ENCODE measurements around the gene RPS6KL1.

Gene RPS6KL1

GRCh38 chr14:74952180-74952665, 29.2 kb upstream of the RPS6KL1 start:
- DNase-seq (ENCODE audit: low read depth) = no peak

- no peak for DNase-seq (ENCODE audit: low read depth)
These were observed 28.6 kb upstream of the RPS6KL1 start for GRCh38 chr14:74951443-74952179.

- DNase-seq (ENCODE audit: low read depth) = no peak
These were observed 27.9 kb upstream of the RPS6KL1 start for GRCh38 chr14:74950795-74951442.

- DNase-seq (ENCODE audit: low read depth) = no peak
These were observed 27.0 kb upstream of the RPS6KL1 start for GRCh38 chr14:74949859-74950573.

GRCh38 chr14:74949191-74949601, 26.1 kb upstream of the RPS6KL1 start:
- DNase-seq (ENCODE audit: low read depth) = no peak

DNA sequence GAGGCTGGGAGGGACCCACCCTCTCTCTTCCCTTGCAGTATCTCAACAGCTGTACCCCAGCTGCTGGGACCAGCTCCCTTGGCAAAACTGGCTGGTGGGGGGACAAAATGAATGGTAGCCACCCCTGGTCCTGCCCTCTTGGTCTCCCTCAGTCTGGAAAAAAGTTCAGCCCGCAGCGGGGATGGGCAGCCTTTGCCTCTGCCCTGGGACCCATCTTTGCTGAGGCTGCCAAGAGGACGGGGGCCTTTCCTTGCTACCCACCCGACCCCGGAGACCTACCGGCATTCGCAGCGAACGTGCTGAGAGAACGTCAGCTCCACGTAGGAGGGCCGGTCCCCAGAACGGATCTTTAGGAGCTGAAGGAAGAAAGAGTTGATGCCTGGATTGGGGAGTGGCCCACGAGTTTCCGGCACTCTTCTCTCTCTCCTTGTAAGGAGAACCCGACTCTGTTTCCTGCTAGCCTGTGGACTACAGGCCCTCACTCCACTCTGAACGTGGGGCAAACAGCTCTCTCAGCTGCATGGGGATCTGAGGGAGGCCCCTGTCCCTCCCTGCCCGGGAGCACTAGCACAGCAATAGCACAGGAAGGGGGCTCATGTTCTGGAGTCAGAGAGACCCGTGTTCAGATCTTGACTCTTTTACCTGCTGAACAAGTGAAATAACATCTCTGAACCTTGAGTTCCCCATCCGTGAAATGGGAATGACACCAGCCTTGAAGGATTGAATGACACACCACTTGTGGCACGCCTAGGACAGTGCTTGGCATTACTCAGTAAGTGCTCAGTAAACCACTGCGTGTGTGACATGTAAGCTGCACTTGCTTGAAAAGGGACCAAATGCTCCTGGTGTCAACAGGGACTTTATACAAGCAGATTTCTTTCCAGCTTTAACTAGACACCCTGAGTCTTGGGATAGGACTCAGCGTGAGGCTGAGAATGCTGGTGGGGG, 25.4 kb upstream of the RPS6KL1 start:
- no peak for DNase-seq (ENCODE audit: low read depth)

- DNase-seq (ENCODE audit: low read depth) = no peak
These were observed 24.5 kb upstream of the RPS6KL1 start for GRCh38 chr14:74947353-74948227.

GRCh38 chr14:74946659-74947281, 23.7 kb upstream of the RPS6KL1 start:
- no peak for DNase-seq (ENCODE audit: low read depth)

DNA sequence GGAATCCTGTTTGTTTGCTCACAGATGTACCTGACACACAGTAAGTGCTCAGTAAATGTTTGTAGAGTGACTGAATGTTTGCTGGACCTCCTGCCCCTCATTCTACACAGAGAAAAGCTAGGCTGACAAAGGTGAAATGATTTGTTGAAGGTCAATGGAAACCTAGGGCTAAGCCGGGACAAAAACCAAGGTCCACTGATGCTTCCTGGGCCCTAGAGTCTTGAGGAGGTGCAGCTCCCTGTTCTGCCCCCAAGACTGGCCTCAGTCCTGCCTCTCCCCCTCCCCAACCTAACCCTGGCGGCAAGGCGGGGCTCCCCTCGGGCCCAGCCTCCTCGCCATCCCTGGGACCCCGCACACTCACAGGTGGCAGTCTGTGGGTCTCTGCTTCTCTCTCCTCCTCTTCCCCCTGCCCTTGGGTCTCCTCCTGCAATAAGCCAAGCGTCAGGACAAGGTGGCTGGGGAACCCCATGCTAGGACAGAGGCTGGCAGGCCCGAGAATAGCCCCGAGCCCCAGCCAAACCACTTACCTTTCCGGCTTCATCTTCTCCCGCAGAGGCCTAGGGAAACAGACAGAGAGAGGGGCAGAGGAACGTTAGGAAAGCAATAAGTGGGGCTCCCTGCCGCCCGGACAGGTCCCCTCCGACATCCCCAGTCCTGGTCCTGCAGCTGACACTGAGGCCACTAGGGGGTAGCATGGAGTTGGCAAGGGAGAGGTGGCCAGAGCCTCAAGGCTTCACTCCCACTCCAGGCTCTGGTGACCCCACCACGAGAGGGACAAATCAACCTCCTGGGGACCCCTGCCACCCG, 23.0 kb upstream of the RPS6KL1 start:
- DNase-seq (ENCODE audit: low read depth) = peak; percentile 55

- DNase-seq (ENCODE audit: low read depth) = no peak
These were observed 22.3 kb upstream of the RPS6KL1 start for GRCh38 chr14:74945261-74945851.

DNA sequence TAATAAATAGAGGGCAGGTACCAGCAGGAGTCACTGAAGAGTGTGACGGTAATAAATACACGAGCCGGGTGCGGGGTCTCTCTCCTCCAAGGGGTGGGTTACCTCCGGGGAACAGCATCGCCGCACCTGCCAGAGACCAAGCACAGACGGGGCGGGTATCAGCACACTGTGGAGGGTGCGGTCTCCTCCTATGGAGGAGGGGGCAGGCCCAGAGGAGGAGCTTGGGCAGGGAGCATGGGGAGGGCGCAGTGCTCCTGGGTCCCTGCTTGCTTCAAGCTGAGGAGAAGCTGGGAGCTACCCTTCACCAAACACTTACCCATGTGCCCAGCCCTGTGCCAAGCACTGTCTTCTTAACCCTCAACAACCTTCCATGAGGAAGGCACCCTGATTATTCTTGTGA, 19.5 kb upstream of the RPS6KL1 start:
- DNase-seq (ENCODE audit: low read depth) = no peak

GRCh38 chr14:74942181-74942580, 19.1 kb upstream of the RPS6KL1 start:
- DNase-seq (ENCODE audit: low read depth) = no peak

DNA sequence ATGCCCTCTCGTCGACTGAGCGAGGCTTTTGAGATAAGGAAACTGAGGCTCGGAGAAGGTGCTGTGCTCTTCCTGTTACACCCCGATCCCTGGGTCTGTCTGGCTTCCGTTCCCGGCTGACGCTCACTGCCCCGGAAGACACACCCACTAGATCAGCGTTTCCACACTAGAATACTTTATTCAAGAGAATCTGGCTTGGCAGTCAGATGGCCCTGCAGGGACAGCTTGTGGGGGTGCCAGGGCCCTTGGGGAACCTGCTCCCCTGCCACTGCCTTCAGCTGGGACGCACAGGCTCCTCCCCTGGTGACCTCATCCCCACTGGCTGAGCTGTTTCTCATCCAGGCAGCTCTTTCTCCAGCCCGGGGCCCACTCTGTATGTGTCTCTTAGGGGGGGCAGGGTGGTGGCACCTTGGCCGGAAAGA, 18.6 kb upstream of the RPS6KL1 start:
- peak; percentile 50 for DNase-seq (ENCODE audit: low read depth)

DNA sequence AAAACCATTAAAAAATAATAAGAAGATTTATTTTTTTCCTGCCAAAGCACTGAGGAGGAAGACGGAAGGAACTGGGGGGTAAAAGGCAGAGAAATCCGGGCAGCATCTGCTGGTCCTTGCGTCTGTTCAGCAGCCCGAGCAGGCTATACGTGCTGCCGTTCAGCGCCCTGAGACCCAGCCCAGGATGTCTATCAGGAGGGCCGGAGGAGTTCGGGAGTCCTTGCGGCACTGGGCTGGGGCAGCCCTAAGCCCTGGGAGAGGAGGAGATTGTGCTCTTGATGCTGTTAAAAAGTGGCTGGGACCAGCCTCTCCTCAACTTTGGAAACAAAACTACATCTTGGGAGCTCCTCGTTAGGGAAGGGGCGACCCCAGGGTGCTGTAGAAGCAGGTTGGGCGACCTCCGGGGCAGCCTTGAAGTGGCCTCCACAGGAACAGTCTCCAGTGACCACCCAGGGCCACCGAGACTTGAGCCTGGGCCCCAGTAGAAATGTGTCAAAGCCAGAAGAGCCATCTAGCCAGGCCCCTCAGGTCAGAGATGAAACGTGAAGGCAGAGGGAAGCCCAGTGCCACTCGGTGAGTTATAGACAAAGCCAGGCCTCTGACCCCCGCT, 18.0 kb upstream of the RPS6KL1 start:
- DNase-seq (ENCODE audit: low read depth) = no peak

- no peak for DNase-seq (ENCODE audit: low read depth)
These were observed 15.8 kb upstream of the RPS6KL1 start for GRCh38 chr14:74938531-74939495.

GRCh38 chr14:74937171-74937570, 14.1 kb upstream of the RPS6KL1 start:
- no peak for DNase-seq (ENCODE audit: low read depth)

DNA sequence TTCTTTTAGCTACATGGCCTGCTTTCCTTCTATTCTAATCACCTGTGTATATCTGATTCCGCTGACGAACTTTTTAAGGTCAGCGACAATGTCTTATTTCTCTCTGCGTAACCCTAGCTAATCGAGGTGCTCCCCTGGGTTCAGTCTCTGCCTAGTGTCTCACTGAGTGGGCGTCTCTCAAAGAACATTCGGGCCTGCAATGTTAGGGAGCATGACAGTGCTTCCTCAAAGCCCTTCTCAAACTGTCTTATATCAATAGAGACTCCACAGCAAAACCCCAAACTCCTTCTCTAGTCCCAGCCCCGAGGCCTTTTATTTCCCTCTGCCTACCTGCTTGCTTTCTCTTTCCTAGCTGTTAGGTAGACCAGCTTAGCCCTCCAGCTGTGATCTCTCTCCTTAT, 13.7 kb upstream of the RPS6KL1 start:
- no peak for DNase-seq (ENCODE audit: low read depth)

All from stimulated activated CD4-positive, alpha-beta T cell treated with anti-CD3 and anti-CD28 coated beads, Interleukin-2, amount 100 ng/mL, for 4 hours (primary cell).